K562 (cell line): Measurements from ENCODE around the gene SLC37A3. TPM values are rescaled to one million over a fixed set of nuclear protein-coding genes. Genes with fewer than 3 reads are reported as not detected.

Experiments
- ATAC-seq: fragments of 200-7000 bp; cut with Tn5 transposase; 3 replicates; pipeline ENCODE4 v1.9.1; 2020; ENCODE audit warnings: moderate library complexity
- BruUV-seq: library from RNA; stranded (reverse); fragments of 400-500 nt; replicated peaks from 2 replicates; lab custom pipeline; 2021; lab: Mats Ljungman, UMichigan
- CTCF ChIA-PET: fragments of 300-600 bp; formaldehyde crosslinking; extraction: SDS; loops from one replicate; lab custom pipeline; 2021; ENCODE audit warnings: low intra/inter-chr PET ratio; lab: Yijun Ruan, JAX
- POLR2A ChIA-PET: fragments of 300-600, 350-650 bp; sonication (Branson Sonifier 250); formaldehyde crosslinking; extraction: SDS; loops from one replicate; lab custom pipeline; 2021; ENCODE audit warnings: antibody characterized with exemption, inconsistent platforms; lab: Yijun Ruan, JAX
- DNase-seq, 4 experiments: peaks; one replicate each; pipeline versions ENCODE4 v3.0.0 to v3.0.0-alpha.2; 2011 to 2018; ENCODE audit warnings: low spot score in 3 of 4, mixed read lengths in 3 of 4; ENCODE audit errors: extremely low read depth in 1 of 4
- FAIRE-seq: peaks from 2 replicates; lab custom pipeline; 2011; peaks lifted over from hg19 to GRCh38; lab: Jason Lieb, UNC
- H2AFZ ChIP-seq: 2 replicates; pipeline ENCODE4 v1.6.0; 2011; ENCODE audit warnings: low read depth, low read length, control low read depth, inconsistent platforms
- H3K27ac ChIP-seq: fragments of 200-600 bp; 3 replicates; pipeline ENCODE4 v1.8.0; 2011; ENCODE audit warnings: low read depth, mild to moderate bottlenecking, control low read depth, inconsistent platforms, low read length, moderate library complexity, mixed read lengths; ENCODE audit errors: extremely low read depth
- H3K27me3 ChIP-seq, 2 experiments: fragments of 300-600 bp in 1 of 2; 2 replicates in 1 of 2; 3 replicates in 1 of 2; pipeline versions ENCODE4 v1.6.0 to v1.8.0; 2011; ENCODE audit warnings: inconsistent platforms in 2 of 2, low read length in 2 of 2, mild to moderate bottlenecking in 1 of 2, mixed read lengths in 1 of 2, moderate library complexity in 1 of 2; ENCODE audit not compliant: control insufficient read depth in 2 of 2, insufficient read depth in 2 of 2
- H3K36me3 ChIP-seq: fragments of 300-600 bp; 3 replicates; pipeline ENCODE4 v1.8.0; 2011; ENCODE audit warnings: mild to moderate bottlenecking, low read length, inconsistent platforms; ENCODE audit not compliant: control insufficient read depth, insufficient read depth
- H3K4me1 ChIP-seq, 2 experiments: fragments of 200-600 bp in 1 of 2; replicated peaks in 1 of 2; 2 replicates in 1 of 2; 3 replicates in 1 of 2; pipeline versions ENCODE4 v1.5.1 to v1.8.0; 2011; ENCODE audit warnings: inconsistent platforms in 2 of 2, low read length in 2 of 2, mild to moderate bottlenecking in 1 of 2, mixed read lengths in 1 of 2, moderate library complexity in 1 of 2; ENCODE audit not compliant: control insufficient read depth in 2 of 2, insufficient read depth in 2 of 2
- H3K4me2 ChIP-seq: 2 replicates; pipeline ENCODE4 v1.6.1; 2011; ENCODE audit warnings: low read length, control low read depth, inconsistent platforms, mixed read lengths; ENCODE audit not compliant: insufficient read depth
- H3K4me3 ChIP-seq: fragments of 200-600 bp; sonication (generic), shearing (Covaris generic); 2 replicates; pipeline ENCODE4 v1.5.1; 2016; ENCODE audit warnings: control low read depth, inconsistent platforms
- H3K79me2 ChIP-seq: fragments of 200-600 bp; 3 replicates; pipeline ENCODE4 v1.8.0; 2011; ENCODE audit warnings: low read length, inconsistent platforms; ENCODE audit not compliant: control insufficient read depth, insufficient read depth
- H3K9ac ChIP-seq, 2 experiments: 2 replicates each; pipeline versions ENCODE4 v1.6.0 to v1.6.1; 2011; ENCODE audit warnings: low read depth in 2 of 2, low read length in 2 of 2, control low read depth in 1 of 2, inconsistent platforms in 1 of 2, mild to moderate bottlenecking in 1 of 2, mixed read lengths in 1 of 2; ENCODE audit not compliant: insufficient read depth in 1 of 2
- H3K9me1 ChIP-seq: one replicate; pipeline ENCODE4 v1.6.0; 2011; ENCODE audit warnings: inconsistent platforms, mild to moderate bottlenecking, low read length, moderate library complexity; ENCODE audit not compliant: control insufficient read depth, insufficient read depth
- H3K9me3 ChIP-seq: replicated peaks from 2 replicates; pipeline ENCODE4 v1.5.1; 2011; ENCODE audit warnings: low read depth, low read length, inconsistent platforms; ENCODE audit not compliant: control insufficient read depth, insufficient read depth
- H4K20me1 ChIP-seq: replicated peaks from 2 replicates; pipeline ENCODE4 v1.6.1; 2011; ENCODE audit warnings: low read length, inconsistent platforms, mixed read lengths; ENCODE audit not compliant: control insufficient read depth, insufficient read depth
- MAFF ChIP-seq: IDR thresholded peaks from 2 replicates; pipeline ENCODE4 v1.6.1; 2012; ENCODE audit warnings: low read length, improper control_type of control experiment
- NFIC ChIP-seq: fragments of 450-650 bp; IDR thresholded peaks from 2 replicates; pipeline ENCODE4 v1.6.1; 2017; ENCODE audit warnings: mild to moderate bottlenecking, inconsistent platforms
- PCBP1 ChIP-seq: fragments of 200-400 bp; formaldehyde crosslinking; IDR thresholded peaks from 2 replicates; pipeline ENCODE4 v1.6.1; 2018; ENCODE audit warnings: mild to moderate bottlenecking, low read depth, low read length; ENCODE audit not compliant: poor library complexity, severe bottlenecking
- SAFB2 ChIP-seq: fragments of 200-400 bp; formaldehyde crosslinking; IDR thresholded peaks from 2 replicates; pipeline ENCODE4 v1.6.1; 2018; ENCODE audit warnings: borderline replicate concordance, low read length, low read depth, moderate library complexity; ENCODE audit not compliant: severe bottlenecking
- ZNF583 ChIP-seq: fragments of 250-450 bp; sonication (Bioruptor Pico); IDR thresholded peaks from 2 replicates; pipeline ENCODE4 v1.4.0; 2020
- ZNF707 ChIP-seq: fragments of 250-450 bp; sonication (Bioruptor Pico); conservative IDR thresholded peaks from 2 replicates; pipeline ENCODE4 v1.8.0; 2022; ENCODE audit warnings: inconsistent platforms, mild to moderate bottlenecking, moderate library complexity
- WGBS: fragments of 100-300 bp; shearing (Covaris generic); methylation state at CpG from one replicate; pipeline ENCODE4 v1.1.6; 2016; ENCODE audit warnings: low coverage, mixed read lengths; ENCODE audit not compliant: insufficient coverage; ENCODE audit errors: missing lambda C conversion rate; 5-methylcytosine and 5-hydroxymethylcytosine counted together
- in situ Hi-C: fragments of 300-500 bp; cut with MboI; formaldehyde crosslinking; loops from 4 replicates; pipeline ENCODE4 v1.15.0; 2018; ENCODE audit warnings: inconsistent platforms, mixed read lengths
- intact Hi-C: fragments of 100-400 bp; cut with micrococcal nuclease; formaldehyde crosslinking; loops from 2 replicates; pipeline ENCODE4 v1.14.2; 2022
- polyA plus RNA-seq, 8 experiments: library from polyadenylated mRNA; depleted of rRNA in 4 of 8; stranded (reverse) in 5 of 8; unstranded in 3 of 8; fragments of >200 nt; fragmentation: Nextera tagmentation in 2 of 8; fragmentation: Illumina TruSeq in 1 of 8; extraction: Ambion mirVana in 2 of 8; extraction: Trizol in 1 of 8; gene quantifications; 2 replicates each; pipeline versions ENCODE4 v1.2.1 to v1.2.3, GENCODE V29; 2011 to 2014; ENCODE audit warnings: inconsistent platforms in 1 of 8, missing spikeins in 1 of 8
- total RNA-seq, 7 experiments: library from RNA; depleted of rRNA in 6 of 7; stranded (reverse); fragments of >200 nt in 6 of 7; fragmentation: Illumina TruSeq in 2 of 7; extraction: Trizol in 2 of 7; gene quantifications; 2 replicates each; pipeline versions ENCODE4 v1.2.1 to v1.2.3, GENCODE V29; 2011 to 2021; ENCODE audit warnings: low replicate concordance in 1 of 7
- TF ChIP-seq, protein P1 (sequence below): fragments of 250-450 bp; sonication (Bioruptor Pico); IDR thresholded peaks from 2 replicates; pipeline ENCODE4 v1.9.0; 2021; ENCODE audit warnings: mild to moderate bottlenecking, inconsistent platforms
- TF ChIP-seq, protein P2 (sequence below): sonication (generic); formaldehyde crosslinking; IDR thresholded peaks from 2 replicates; pipeline ENCODE4 v1.8.1; 2023; ENCODE audit warnings: mild to moderate bottlenecking, missing genetic modification reagents

SLC37A3 gene
- total and polyA plus RNA-seq, 9 of the 15 experiments (the other 6 are each of a cell fraction or from before 2014, with no cell fraction given) = 11.7 to 59.1 (median 26.8) TPM

DNA sequence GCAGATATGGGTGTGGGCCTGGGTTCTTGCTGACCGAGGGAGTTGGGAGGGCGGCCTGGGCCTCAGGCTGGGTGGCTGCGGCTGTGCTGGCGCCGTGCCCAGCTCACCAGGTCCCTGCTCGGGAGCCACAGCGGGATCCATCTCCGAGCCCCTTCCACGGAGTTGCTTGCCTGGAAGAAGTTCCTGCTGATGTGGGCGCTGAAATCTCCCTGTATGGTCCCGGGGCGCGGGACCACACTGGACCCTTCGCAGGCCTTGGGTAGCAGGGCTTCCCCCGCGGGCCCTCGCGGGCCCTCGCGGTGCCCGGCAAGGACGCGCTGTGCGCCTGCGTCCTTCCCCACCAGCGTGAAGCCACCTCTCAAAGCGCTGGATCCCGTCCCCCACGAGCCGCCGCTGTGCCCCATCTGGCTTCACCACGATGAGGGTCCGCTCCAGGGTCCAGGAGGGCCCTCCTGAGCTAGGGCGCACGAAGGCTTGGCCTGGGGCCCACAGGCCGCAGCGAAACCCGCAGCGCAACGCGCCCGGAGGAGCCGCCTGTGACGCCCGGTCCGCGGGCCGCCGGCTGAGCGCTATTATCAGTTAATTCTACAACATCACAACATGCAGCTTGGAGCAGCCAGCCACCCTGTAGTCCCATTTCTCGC lies 37.0 kb upstream of the SLC37A3 start:
- peak; percentile 27 for ATAC-seq
- TF ChIP-seq ZNF583 (CRISPR knock-in tag) (no peak), SAFB2 (no peak), ZNF707 (CRISPR knock-in tag) (no peak), PCBP1 (peak; percentile 39), NFIC (peak; percentile 71), MAFF (no peak)
- TF ChIP-seq, protein P1, sequence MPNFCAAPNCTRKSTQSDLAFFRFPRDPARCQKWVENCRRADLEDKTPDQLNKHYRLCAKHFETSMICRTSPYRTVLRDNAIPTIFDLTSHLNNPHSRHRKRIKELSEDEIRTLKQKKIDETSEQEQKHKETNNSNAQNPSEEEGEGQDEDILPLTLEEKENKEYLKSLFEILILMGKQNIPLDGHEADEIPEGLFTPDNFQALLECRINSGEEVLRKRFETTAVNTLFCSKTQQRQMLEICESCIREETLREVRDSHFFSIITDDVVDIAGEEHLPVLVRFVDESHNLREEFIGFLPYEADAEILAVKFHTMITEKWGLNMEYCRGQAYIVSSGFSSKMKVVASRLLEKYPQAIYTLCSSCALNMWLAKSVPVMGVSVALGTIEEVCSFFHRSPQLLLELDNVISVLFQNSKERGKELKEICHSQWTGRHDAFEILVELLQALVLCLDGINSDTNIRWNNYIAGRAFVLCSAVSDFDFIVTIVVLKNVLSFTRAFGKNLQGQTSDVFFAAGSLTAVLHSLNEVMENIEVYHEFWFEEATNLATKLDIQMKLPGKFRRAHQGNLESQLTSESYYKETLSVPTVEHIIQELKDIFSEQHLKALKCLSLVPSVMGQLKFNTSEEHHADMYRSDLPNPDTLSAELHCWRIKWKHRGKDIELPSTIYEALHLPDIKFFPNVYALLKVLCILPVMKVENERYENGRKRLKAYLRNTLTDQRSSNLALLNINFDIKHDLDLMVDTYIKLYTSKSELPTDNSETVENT (CRISPR knock-in tag) = no peak
- TF ChIP-seq, protein P2, sequence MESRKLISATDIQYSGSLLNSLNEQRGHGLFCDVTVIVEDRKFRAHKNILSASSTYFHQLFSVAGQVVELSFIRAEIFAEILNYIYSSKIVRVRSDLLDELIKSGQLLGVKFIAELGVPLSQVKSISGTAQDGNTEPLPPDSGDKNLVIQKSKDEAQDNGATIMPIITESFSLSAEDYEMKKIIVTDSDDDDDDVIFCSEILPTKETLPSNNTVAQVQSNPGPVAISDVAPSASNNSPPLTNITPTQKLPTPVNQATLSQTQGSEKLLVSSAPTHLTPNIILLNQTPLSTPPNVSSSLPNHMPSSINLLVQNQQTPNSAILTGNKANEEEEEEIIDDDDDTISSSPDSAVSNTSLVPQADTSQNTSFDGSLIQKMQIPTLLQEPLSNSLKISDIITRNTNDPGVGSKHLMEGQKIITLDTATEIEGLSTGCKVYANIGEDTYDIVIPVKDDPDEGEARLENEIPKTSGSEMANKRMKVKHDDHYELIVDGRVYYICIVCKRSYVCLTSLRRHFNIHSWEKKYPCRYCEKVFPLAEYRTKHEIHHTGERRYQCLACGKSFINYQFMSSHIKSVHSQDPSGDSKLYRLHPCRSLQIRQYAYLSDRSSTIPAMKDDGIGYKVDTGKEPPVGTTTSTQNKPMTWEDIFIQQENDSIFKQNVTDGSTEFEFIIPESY (CRISPR knock-in tag) = peak; percentile 94
- Histone ChIP-seq H3K36me3 (no peaks in the 10 kb centered on the region), H3K9me1 (no peaks in the 10 kb centered on the region), H4K20me1 (no peaks in the 10 kb centered on the region), H2AFZ (no peak overlapping the region), H3K9me3 (peaks cover 2% of the 10 kb centered on the region), H3K79me2 (no peaks in the 10 kb centered on the region), H3K9ac (peak overlapping the region in 1 of 2 experiments; percentile 24; a peak in 1 of 4 replicates), H3K27ac (no peak overlapping the region), H3K4me3 (no peak overlapping the region), H3K4me1 (peaks cover 0 to 10% of the 10 kb centered on the region in 2 experiments; a peak in 2 of 5 replicates), H3K27me3 (peaks cover 10 to 20% of the 10 kb centered on the region in 2 experiments), H3K4me2 (no peak overlapping the region)
- FAIRE-seq = no peak
- intact Hi-C loops (no loop called here), in situ Hi-C loops (no loop called here)
- DNase-seq = peak in 2 of 4 experiments; percentile 7 to 28
- ChIA-PET CTCF (no interaction called here), POLR2A (interaction anchor here (1.1 kb wide), 2 partner anchors 9 to 11 kb away, joined by 3 to 4 read pairs; no protein-coding TSS in a partner anchor)
- 50% methylated on average over 42 of the region's 51 CpGs for WGBS
- BruUV-seq = no TSS peak
